Kidney epithelial cell (primary cell): Measurements from ENCODE around the gene HRH2. TPM values are rescaled to one million over a fixed set of nuclear protein-coding genes. Genes with fewer than 3 reads are reported as not detected.

Source experiments
- DNase-seq: peaks from one replicate; pipeline ENCODE4 v3.0.0-alpha.2; 2010; ENCODE audit warnings: low read depth
- H3K27me3 ChIP-seq: 2 replicates; pipeline ENCODE4 v1.6.0; 2011; ENCODE audit warnings: low read length; ENCODE audit not compliant: control insufficient read depth, insufficient read depth
- H3K36me3 ChIP-seq: 2 replicates; pipeline ENCODE4 v1.5.1; 2011; ENCODE audit warnings: low read length; ENCODE audit not compliant: control insufficient read depth, insufficient read depth
- H3K4me3 ChIP-seq: 2 replicates; pipeline ENCODE4 v1.5.1; 2011; ENCODE audit warnings: low read depth, mild to moderate bottlenecking, control low read depth, low read length
- CTCF ChIP-seq: IDR thresholded peaks from 2 replicates; pipeline ENCODE4 v1.5.1; 2011; ENCODE audit warnings: mild to moderate bottlenecking, moderate library complexity, low read length, control low read depth, inconsistent platforms; ENCODE audit not compliant: insufficient read depth, poor library complexity, severe bottlenecking
- total RNA-seq: library from RNA; depleted of rRNA; stranded (reverse); fragments of >200 nt; gene quantifications from 2 replicates; pipeline ENCODE4 v1.2.3, GENCODE V29; 2015

HRH2 gene
- total RNA-seq, 1 donor from 2014 or later: 2.7 TPM

DNA sequence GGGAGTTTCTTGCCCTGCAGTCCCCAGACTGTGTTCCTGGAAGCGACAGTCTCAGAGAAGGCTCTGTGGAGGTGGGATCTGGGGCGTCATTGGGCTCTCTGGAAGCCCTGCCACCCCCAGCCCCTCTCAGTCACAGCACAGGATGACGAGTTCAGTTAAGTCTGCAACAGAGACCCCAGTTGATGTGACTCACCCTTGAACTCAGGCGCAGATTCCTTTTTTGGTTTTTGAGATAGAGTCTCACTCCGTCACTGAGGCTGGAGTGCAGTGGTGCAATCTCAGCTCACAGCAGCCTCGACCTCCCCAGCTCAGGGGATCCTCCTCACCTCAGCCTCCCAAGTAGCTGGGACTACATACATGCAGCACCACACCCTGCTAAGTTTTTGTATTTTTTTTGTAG is 8.3 kb downstream of the HRH2 start:
- Histone ChIP-seq H3K4me3 (no peak overlapping the region), H3K27me3 (no peaks in the 10 kb centered on the region), H3K36me3 (no peaks in the 10 kb centered on the region)
- no peak for DNase-seq
- TF ChIP-seq CTCF: no peak

DNA sequence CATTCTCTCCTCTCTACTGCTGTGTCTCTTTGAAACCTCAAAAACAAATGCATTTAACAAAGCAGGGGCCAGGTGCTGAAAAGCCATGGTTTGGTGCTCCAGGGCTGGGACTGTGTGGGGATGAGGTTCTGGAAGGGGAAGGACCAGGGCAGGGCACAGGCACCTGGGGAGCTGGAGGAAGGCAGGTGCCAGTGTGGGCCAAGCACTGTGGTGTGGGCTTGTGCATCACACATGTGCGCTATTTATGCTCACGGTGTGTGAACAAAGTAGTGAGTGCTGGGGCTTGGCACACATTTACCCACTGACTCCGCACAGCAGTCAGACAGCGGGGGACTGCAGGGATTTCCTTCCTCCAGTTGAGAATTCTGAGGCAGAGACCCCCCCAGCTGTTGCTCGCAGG is 10.1 kb downstream of the HRH2 start:
- H3K27me3 ChIP-seq: no peaks in the 10 kb centered on the region
- H3K36me3 ChIP-seq: no peaks in the 10 kb centered on the region
- no peak for DNase-seq
- H3K4me3 ChIP-seq: no peak overlapping the region
- TF ChIP-seq CTCF: no peak

GRCh38 chr5:175670372-175670771 is 12.5 kb downstream of the HRH2 start:
- no peak for DNase-seq
- H3K27me3 ChIP-seq: no peaks in the 10 kb centered on the region
- no peaks in the 10 kb centered on the region for H3K36me3 ChIP-seq
- no peak for TF ChIP-seq CTCF
- no peak overlapping the region for H3K4me3 ChIP-seq

GRCh38 chr5:175671013-175671412 is 13.1 kb downstream of the HRH2 start:
- TF ChIP-seq CTCF: no peak
- Histone ChIP-seq H3K4me3 (no peak overlapping the region), H3K36me3 (no peaks in the 10 kb centered on the region), H3K27me3 (no peaks in the 10 kb centered on the region)
- no peak for DNase-seq

DNA sequence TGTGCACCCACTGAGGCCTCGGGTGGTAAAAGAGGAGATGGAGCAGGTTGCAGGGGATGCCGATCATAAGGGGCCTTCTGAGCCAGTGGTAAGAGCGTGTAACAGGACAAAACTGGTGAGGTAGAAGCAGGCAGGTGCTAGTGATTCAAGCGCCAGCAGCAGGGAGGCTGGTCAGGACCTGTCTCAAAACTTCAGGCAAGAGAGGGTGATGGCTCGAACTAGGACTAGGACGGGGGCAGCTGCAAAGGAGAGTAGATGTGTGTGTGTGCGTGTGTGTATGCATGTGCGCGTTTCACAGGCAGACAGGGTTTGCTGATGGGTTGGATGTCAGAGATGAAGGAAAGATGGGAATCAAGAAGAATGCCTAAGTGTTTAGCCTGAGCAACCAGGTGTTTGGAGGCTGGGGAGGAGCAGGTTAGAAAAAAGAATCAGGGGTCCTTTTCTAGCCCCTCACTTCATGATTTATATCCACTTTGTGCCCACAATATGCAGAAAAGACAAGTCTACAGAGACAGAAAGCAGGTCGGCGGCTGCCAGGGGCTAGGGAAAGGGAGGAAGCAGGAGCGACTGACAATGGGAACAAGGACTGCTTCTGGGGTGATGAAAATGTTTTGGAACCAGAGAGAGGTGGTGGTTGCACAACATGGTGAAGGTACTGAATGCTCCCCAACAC is 15.2 kb downstream of the HRH2 start:
- Histone ChIP-seq H3K27me3 (no peaks in the 10 kb centered on the region), H3K36me3 (no peaks in the 10 kb centered on the region), H3K4me3 (no peak overlapping the region)
- TF ChIP-seq CTCF: no peak
- DNase-seq: no peak

GRCh38 chr5:175674731-175675346 is 17.0 kb downstream of the HRH2 start:
- no peak for DNase-seq
- H3K27me3 ChIP-seq: no peaks in the 10 kb centered on the region
- H3K4me3 ChIP-seq: no peak overlapping the region
- TF ChIP-seq CTCF: no peak
- no peaks in the 10 kb centered on the region for H3K36me3 ChIP-seq
